ENCODE data around the gene RYR2.

GRCh38 chr1:237655778-237656177 is 613.8 kb downstream of the RYR2 start:
- no peak for TF ChIP-seq CTCF (IDR thresholded peaks at IDR 0.05)
- TF ChIP-seq POLR2A (IDR thresholded peaks at IDR 0.05): no peak
